MM.1S (cell line): ENCODE data around the gene PLCB4.

Experiments
- DNase-seq: peaks from one replicate; pipeline ENCODE4 v3.0.0-alpha.2; 2015
- H2AFZ ChIP-seq: fragments of 300-600 bp; sonication (generic); 2 replicates; pipeline ENCODE4 v1.6.0; 2016; ENCODE audit warnings: antibody characterized with exemption, low read length
- H3F3A ChIP-seq: fragments of 300-600 bp; sonication (generic); 2 replicates; pipeline ENCODE4 v1.6.1; 2016; ENCODE audit warnings: mild to moderate bottlenecking, antibody characterized with exemption, low read length, moderate library complexity, mixed read lengths; ENCODE audit not compliant: insufficient read depth
- H3K27ac ChIP-seq: fragments of 300-600 bp; sonication (generic); 2 replicates; pipeline ENCODE4 v1.5.1; 2016; ENCODE audit warnings: mild to moderate bottlenecking, low read length
- H3K27me3 ChIP-seq: fragments of 300-600 bp; sonication (generic); replicated peaks from 2 replicates; pipeline ENCODE4 v1.6.0; 2016; ENCODE audit warnings: low read length; ENCODE audit not compliant: insufficient read depth
- H3K36me3 ChIP-seq: fragments of 300-600 bp; sonication (generic); replicated peaks from 2 replicates; pipeline ENCODE4 v1.6.1; 2016; ENCODE audit warnings: mild to moderate bottlenecking, low read length, mixed read lengths; ENCODE audit not compliant: insufficient read depth
- H3K4me1 ChIP-seq: fragments of 300-600 bp; sonication (generic); 2 replicates; pipeline ENCODE4 v1.6.1; 2016; ENCODE audit warnings: low read length, mixed read lengths
- H3K4me2 ChIP-seq: fragments of 300-600 bp; sonication (generic); 2 replicates; pipeline ENCODE4 v1.6.0; 2016; ENCODE audit warnings: low read depth, low read length
- H3K4me3 ChIP-seq: fragments of 300-600 bp; sonication (generic); 2 replicates; pipeline ENCODE4 v1.5.1; 2016; ENCODE audit warnings: low read length, mixed read lengths
- H3K79me2 ChIP-seq: fragments of 300-600 bp; sonication (generic); 2 replicates; pipeline ENCODE4 v1.6.1; 2016; ENCODE audit warnings: mixed run types, low read length, mixed read lengths
- H3K9ac ChIP-seq: fragments of 300-600 bp; sonication (generic); 2 replicates; pipeline ENCODE4 v1.6.1; 2016; ENCODE audit warnings: low read length, mixed read lengths
- H3K9me2 ChIP-seq: fragments of 300-600 bp; sonication (generic); replicated peaks from 2 replicates; pipeline ENCODE4 v1.6.1; 2016; ENCODE audit warnings: mild to moderate bottlenecking, low read length, mixed read lengths; ENCODE audit not compliant: insufficient read depth
- H3K9me3 ChIP-seq: fragments of 300-600 bp; sonication (generic); replicated peaks from 2 replicates; pipeline ENCODE4 v1.6.1; 2016; ENCODE audit warnings: mild to moderate bottlenecking, low read length, mixed read lengths; ENCODE audit not compliant: insufficient read depth
- H4K20me1 ChIP-seq: fragments of 300-600 bp; sonication (generic); 2 replicates; pipeline ENCODE4 v1.6.1; 2016; ENCODE audit warnings: mild to moderate bottlenecking, low read length, moderate library complexity, mixed read lengths; ENCODE audit not compliant: insufficient read depth
- EZH2 ChIP-seq: fragments of 300-600 bp; sonication (generic); optimal IDR thresholded peaks from 2 replicates; pipeline ENCODE3; 2017; ENCODE audit warnings: low read depth, mild to moderate bottlenecking, antibody characterized with exemption, low read length, mixed read lengths
- EZH2phosphoT487 ChIP-seq: fragments of 300-600 bp; sonication (generic); IDR thresholded peaks from 2 replicates; pipeline ENCODE4 v1.6.1; 2018; ENCODE audit warnings: antibody characterized with exemption, low read length
- TF ChIP-seq, protein P1 (sequence below): fragments of 300-600 bp; sonication (generic); IDR thresholded peaks from 2 replicates; pipeline ENCODE4 v1.5.1; 2016; ENCODE audit warnings: antibody characterized with exemption, low read length, mixed read lengths

PLCB4 gene

DNA sequence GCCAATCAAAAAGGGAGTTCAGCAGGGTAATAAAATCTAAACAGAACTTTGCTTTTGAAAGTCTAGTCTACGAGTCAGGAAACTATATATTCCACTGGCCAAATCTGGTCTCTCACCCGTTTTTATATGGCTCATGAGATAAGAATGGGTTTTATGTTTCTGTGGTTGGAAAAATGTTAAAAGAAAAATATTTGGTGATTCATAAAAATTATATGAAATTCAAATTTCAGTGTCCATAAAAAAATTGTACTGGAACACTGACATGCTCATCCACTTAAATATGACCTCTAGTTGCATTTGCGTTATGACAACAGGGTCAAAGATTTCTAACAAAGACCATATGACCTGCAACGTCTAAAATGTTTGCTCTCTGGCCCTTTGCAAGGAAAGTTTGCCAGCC is 423.2 kb downstream of the PLCB4 start:
- H3K4me1 ChIP-seq = peaks cover 16% of the 10 kb centered on the region
- TF ChIP-seq EZH2 (no peak), EZH2phosphoT487 (no peak)
- TF ChIP-seq, protein P1, sequence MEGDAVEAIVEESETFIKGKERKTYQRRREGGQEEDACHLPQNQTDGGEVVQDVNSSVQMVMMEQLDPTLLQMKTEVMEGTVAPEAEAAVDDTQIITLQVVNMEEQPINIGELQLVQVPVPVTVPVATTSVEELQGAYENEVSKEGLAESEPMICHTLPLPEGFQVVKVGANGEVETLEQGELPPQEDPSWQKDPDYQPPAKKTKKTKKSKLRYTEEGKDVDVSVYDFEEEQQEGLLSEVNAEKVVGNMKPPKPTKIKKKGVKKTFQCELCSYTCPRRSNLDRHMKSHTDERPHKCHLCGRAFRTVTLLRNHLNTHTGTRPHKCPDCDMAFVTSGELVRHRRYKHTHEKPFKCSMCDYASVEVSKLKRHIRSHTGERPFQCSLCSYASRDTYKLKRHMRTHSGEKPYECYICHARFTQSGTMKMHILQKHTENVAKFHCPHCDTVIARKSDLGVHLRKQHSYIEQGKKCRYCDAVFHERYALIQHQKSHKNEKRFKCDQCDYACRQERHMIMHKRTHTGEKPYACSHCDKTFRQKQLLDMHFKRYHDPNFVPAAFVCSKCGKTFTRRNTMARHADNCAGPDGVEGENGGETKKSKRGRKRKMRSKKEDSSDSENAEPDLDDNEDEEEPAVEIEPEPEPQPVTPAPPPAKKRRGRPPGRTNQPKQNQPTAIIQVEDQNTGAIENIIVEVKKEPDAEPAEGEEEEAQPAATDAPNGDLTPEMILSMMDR = no peak
- H3K9me3 ChIP-seq = no peaks in the 10 kb centered on the region
- no peak for DNase-seq
- no peak overlapping the region for H3K4me2 ChIP-seq
- no peak overlapping the region for H3K9ac ChIP-seq
- H3K4me3 ChIP-seq = no peak overlapping the region
- no peaks in the 10 kb centered on the region for H3K79me2 ChIP-seq
- no peaks in the 10 kb centered on the region for H4K20me1 ChIP-seq
- no peaks in the 10 kb centered on the region for H3K9me2 ChIP-seq
- no peak overlapping the region for H2AFZ ChIP-seq
- no peaks in the 10 kb centered on the region for H3K27me3 ChIP-seq
- no peaks in the 10 kb centered on the region for H3K36me3 ChIP-seq
- no peaks in the 10 kb centered on the region for H3F3A ChIP-seq
- no peak overlapping the region for H3K27ac ChIP-seq

DNA sequence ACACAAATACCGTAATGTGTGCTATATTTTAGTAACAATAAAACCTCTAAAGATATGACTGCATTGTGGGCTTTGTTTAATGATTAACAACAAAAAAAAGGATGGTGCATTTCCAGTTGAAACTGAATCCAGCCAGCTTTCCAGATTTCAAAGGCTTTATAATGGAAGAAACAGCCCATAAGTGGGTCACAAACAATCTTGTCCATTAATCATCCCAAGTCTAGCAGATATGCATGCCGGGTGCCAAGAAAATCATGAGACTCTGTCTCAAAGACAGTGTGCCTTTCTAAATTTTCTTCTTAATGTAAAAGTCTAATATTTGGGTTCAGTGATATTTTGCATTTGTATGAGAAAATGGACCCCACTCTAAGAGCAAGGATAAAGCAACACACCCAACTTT is 424.9 kb downstream of the PLCB4 start:
- DNase-seq = no peak
- Histone ChIP-seq H3K9me3 (no peaks in the 10 kb centered on the region), H2AFZ (no peak overlapping the region), H3K27ac (no peak overlapping the region), H3K4me1 (peaks cover 8% of the 10 kb centered on the region), H3K4me2 (no peak overlapping the region), H3K9ac (no peak overlapping the region), H3K4me3 (no peak overlapping the region), H3K9me2 (no peaks in the 10 kb centered on the region), H3K36me3 (no peaks in the 10 kb centered on the region), H3K27me3 (no peaks in the 10 kb centered on the region), H4K20me1 (no peaks in the 10 kb centered on the region), H3K79me2 (no peaks in the 10 kb centered on the region), H3F3A (no peaks in the 10 kb centered on the region)
- TF ChIP-seq EZH2phosphoT487 (no peak), EZH2 (no peak)
- TF ChIP-seq, protein P1 = no peak

DNA sequence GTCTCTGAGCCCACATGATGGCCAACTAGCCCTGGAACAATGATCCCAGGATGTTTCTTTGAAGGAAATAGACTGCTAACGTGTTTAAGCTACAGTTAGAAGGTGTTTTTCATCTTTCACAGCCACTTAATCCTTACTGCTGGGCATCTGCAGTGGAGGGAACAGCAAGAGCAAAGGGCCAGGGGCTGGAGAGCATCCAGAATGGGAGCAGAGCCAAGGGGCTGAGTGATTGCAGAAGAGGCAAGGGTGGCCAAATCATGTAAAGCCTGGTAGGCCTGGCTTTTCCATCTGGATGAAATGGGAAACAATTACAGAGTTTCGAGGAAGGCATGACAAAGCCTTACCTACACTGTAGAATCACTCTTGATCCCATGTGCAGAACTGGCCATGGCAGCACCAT is 426.8 kb downstream of the PLCB4 start:
- Histone ChIP-seq H3K79me2 (no peaks in the 10 kb centered on the region), H3K9me3 (no peaks in the 10 kb centered on the region), H3K27ac (no peak overlapping the region), H4K20me1 (no peaks in the 10 kb centered on the region), H2AFZ (no peak overlapping the region), H3K4me2 (no peak overlapping the region), H3K36me3 (no peaks in the 10 kb centered on the region), H3K27me3 (no peaks in the 10 kb centered on the region), H3K4me1 (peaks cover 23% of the 10 kb centered on the region), H3K9ac (no peak overlapping the region), H3K9me2 (no peaks in the 10 kb centered on the region), H3F3A (no peaks in the 10 kb centered on the region), H3K4me3 (no peak overlapping the region)
- no peak for DNase-seq
- TF ChIP-seq EZH2phosphoT487 (no peak), EZH2 (no peak)
- TF ChIP-seq, protein P1 = no peak

DNA sequence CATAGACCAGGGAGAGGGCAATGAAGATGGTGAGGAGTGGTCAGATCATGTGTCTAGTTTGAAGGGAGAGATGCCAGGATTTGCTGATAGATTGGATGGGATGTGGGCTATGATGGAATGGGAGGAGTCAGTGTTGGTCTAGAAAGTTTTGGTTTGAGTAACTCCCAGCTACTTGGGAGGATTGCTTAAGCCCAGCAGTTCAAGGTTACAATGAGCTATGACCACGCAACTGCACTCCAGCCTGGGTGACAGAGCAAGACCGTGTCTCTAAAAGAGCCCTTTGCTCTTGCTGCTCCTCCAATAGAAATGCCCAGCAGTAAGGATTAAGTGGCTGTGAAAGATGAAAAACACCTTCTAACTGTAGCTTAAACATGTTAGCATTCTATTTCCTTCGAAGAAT is 427.3 kb downstream of the PLCB4 start:
- Histone ChIP-seq H4K20me1 (no peaks in the 10 kb centered on the region), H3K27ac (no peak overlapping the region), H3K4me1 (peaks cover 26% of the 10 kb centered on the region), H3K4me2 (no peak overlapping the region), H3K9me2 (no peaks in the 10 kb centered on the region), H3K79me2 (no peaks in the 10 kb centered on the region), H3K9ac (no peak overlapping the region), H3K36me3 (no peaks in the 10 kb centered on the region), H3K9me3 (no peaks in the 10 kb centered on the region), H3F3A (no peaks in the 10 kb centered on the region), H2AFZ (no peak overlapping the region), H3K4me3 (no peak overlapping the region), H3K27me3 (no peaks in the 10 kb centered on the region)
- TF ChIP-seq EZH2phosphoT487 (no peak), EZH2 (no peak)
- TF ChIP-seq, protein P1 = no peak
- DNase-seq = no peak
